ENCODE results near the gene RNF180. TPM values are rescaled to one million over a fixed set of nuclear protein-coding genes. Genes with fewer than 3 reads are reported as not detected.

Gene RNF180
- total and polyA plus RNA-seq, 2 of the 8 experiments (the other 6 are each of a cell fraction or from before 2014, with no cell fraction given), result 0.39 to 2.3 TPM

GRCh38 chr5:64308135-64308534 lies 142.5 kb downstream of the RNF180 start (continued):
- TF ChIP-seq RAD21 (IDR thresholded peaks at IDR 0.05 in 1 of 2, conservative IDR thresholded peaks at IDR 0.05 in 1 of 2; ENCODE audit: low read depth in 2 of 2, low read length in 2 of 2) (no peak), ASH2L (IDR thresholded peaks at IDR 0.05; ENCODE audit: low read length) (no peak)
